HL-60 (cell line): ENCODE data around the gene CACNA1H.

ENCODE experiments used
- DNase-seq, 2 experiments: peaks; one replicate each; pipeline ENCODE4 v3.0.0-alpha.2; 2010 to 2020; ENCODE audit warnings: low read depth in 1 of 2, low spot score in 1 of 2
- H3K27ac ChIP-seq: fragments of 250-450 bp; sonication (Bioruptor Pico); replicated peaks from 2 replicates; pipeline ENCODE4 v1.5.1; 2020; ENCODE audit warnings: mild to moderate bottlenecking, moderate library complexity
- H3K27me3 ChIP-seq: fragments of 250-450 bp; sonication (Bioruptor Pico); 2 replicates; pipeline ENCODE4 v1.5.1; 2021; ENCODE audit warnings: mild to moderate bottlenecking, moderate library complexity; ENCODE audit not compliant: insufficient read depth, poor library complexity, severe bottlenecking
- H3K4me3 ChIP-seq: replicated peaks from 2 replicates; pipeline ENCODE4 v1.5.1; 2011; ENCODE audit warnings: mild to moderate bottlenecking, control low read depth, low read length; ENCODE audit not compliant: insufficient read depth
- GABPA ChIP-seq: IDR thresholded peaks from 2 replicates; pipeline ENCODE4 v1.6.1; 2012; ENCODE audit warnings: low read depth
- POLR2AphosphoS5 ChIP-seq: IDR thresholded peaks from 2 replicates; pipeline ENCODE4 v1.6.1; 2012; ENCODE audit warnings: low read depth
- SPI1 ChIP-seq: IDR thresholded peaks from 2 replicates; pipeline ENCODE4 v1.6.1; 2012; ENCODE audit warnings: low read depth, mild to moderate bottlenecking, borderline replicate concordance
- TF ChIP-seq, protein P1 (sequence below): IDR thresholded peaks from one replicate; pipeline ENCODE4 v1.5.1; 2011; ENCODE audit warnings: low read length, control low read depth, inconsistent platforms; ENCODE audit not compliant: insufficient read depth
- TF ChIP-seq, protein P2 (sequence below): IDR thresholded peaks from 2 replicates; pipeline ENCODE4 v1.6.1; 2012; ENCODE audit warnings: low read depth; ENCODE audit not compliant: insufficient replicate concordance

Gene CACNA1H

DNA sequence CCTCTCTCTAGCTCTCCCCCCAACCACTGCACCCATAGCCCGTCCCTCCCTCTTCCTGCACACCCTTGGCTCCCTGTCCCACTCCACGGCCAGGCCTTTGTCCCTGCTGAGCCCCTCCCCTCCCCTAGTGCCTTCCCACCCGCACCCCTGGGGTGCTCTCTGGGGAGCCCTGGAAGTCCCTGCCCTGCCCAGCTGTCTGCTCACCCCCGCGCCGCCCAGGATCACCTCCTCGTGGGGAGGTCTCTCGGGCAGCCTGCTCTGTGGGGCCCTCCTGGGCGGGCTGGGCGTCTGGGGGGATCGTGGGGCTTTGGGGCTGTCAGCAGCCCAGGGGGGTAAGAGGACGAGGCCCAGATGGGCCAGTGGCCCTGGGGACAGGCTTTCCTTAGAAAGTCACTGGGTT is 18.1 kb downstream of the CACNA1H start:
- no peak for DNase-seq
- H3K27ac ChIP-seq, result no peak overlapping the region
- H3K27me3 ChIP-seq, result no peaks in the 10 kb centered on the region
- H3K4me3 ChIP-seq, result no peak overlapping the region
- TF ChIP-seq, protein P1, sequence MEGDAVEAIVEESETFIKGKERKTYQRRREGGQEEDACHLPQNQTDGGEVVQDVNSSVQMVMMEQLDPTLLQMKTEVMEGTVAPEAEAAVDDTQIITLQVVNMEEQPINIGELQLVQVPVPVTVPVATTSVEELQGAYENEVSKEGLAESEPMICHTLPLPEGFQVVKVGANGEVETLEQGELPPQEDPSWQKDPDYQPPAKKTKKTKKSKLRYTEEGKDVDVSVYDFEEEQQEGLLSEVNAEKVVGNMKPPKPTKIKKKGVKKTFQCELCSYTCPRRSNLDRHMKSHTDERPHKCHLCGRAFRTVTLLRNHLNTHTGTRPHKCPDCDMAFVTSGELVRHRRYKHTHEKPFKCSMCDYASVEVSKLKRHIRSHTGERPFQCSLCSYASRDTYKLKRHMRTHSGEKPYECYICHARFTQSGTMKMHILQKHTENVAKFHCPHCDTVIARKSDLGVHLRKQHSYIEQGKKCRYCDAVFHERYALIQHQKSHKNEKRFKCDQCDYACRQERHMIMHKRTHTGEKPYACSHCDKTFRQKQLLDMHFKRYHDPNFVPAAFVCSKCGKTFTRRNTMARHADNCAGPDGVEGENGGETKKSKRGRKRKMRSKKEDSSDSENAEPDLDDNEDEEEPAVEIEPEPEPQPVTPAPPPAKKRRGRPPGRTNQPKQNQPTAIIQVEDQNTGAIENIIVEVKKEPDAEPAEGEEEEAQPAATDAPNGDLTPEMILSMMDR, result no peak
- TF ChIP-seq, protein P2, sequence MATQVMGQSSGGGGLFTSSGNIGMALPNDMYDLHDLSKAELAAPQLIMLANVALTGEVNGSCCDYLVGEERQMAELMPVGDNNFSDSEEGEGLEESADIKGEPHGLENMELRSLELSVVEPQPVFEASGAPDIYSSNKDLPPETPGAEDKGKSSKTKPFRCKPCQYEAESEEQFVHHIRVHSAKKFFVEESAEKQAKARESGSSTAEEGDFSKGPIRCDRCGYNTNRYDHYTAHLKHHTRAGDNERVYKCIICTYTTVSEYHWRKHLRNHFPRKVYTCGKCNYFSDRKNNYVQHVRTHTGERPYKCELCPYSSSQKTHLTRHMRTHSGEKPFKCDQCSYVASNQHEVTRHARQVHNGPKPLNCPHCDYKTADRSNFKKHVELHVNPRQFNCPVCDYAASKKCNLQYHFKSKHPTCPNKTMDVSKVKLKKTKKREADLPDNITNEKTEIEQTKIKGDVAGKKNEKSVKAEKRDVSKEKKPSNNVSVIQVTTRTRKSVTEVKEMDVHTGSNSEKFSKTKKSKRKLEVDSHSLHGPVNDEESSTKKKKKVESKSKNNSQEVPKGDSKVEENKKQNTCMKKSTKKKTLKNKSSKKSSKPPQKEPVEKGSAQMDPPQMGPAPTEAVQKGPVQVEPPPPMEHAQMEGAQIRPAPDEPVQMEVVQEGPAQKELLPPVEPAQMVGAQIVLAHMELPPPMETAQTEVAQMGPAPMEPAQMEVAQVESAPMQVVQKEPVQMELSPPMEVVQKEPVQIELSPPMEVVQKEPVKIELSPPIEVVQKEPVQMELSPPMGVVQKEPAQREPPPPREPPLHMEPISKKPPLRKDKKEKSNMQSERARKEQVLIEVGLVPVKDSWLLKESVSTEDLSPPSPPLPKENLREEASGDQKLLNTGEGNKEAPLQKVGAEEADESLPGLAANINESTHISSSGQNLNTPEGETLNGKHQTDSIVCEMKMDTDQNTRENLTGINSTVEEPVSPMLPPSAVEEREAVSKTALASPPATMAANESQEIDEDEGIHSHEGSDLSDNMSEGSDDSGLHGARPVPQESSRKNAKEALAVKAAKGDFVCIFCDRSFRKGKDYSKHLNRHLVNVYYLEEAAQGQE, result no peak
- TF ChIP-seq GABPA, result no peak
- no peak for TF ChIP-seq SPI1
- no peak for TF ChIP-seq POLR2AphosphoS5

DNA sequence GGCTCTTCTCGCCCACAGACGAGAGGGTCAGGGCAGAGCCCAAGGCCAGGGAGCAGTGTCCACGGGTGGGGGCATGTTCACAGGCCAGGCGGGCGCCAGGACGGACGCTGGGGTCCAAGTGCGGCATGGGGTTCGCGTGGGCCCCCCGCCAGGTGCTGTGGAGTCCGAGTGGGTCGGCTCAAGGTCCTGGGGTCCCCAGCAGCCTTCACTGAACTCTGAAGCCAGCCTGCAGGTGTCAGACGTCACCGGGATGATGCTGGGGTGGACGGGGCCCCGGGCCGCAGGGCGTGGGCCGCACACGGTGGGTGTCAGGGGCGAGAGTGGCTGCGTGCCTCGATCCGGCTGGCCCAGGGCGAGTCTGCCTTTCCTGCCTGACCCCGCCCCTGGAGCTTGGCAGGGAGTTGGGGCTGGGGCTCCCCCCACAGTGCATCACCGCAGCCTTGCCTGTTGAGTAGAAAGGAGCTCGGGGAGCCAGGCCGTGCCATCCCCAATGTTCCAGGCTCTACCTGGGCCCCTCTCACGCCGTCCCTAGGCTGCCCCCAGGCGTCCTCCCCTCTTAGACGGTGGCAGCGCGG is 19.0 kb downstream of the CACNA1H start:
- no peak overlapping the region for H3K4me3 ChIP-seq
- no peak for DNase-seq
- TF ChIP-seq GABPA, result no peak
- TF ChIP-seq, protein P1, result no peak
- no peak for TF ChIP-seq POLR2AphosphoS5
- TF ChIP-seq, protein P2, result no peak
- no peak for TF ChIP-seq SPI1
- H3K27ac ChIP-seq, result no peak overlapping the region
- H3K27me3 ChIP-seq, result no peaks in the 10 kb centered on the region

DNA sequence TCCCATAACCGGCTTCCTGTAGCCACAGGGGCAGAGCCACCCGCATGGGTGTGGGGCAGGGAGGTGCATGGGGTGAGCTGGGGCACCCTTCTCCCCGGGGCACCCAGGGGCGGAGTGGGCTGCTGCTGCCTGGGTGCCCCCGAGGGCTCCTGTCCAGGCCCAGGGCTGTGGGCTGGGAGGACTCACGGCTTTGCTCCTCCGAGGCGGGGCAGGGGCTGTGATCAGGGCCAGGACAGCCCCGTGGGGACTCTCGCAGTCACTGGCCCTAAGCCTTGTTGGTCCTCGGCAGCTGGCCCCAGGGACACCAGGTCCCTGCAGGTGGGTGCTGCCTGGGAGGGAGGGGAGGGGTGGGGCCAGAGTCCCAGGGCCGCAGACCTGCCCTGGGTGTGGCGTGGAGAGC is 19.7 kb downstream of the CACNA1H start:
- Histone ChIP-seq H3K27me3 (no peaks in the 10 kb centered on the region), H3K4me3 (no peak overlapping the region), H3K27ac (no peak overlapping the region)
- no peak for TF ChIP-seq POLR2AphosphoS5
- TF ChIP-seq, protein P2, result no peak
- TF ChIP-seq SPI1, result no peak
- TF ChIP-seq GABPA, result no peak
- TF ChIP-seq, protein P1, result no peak
- no peak for DNase-seq
